Activated B cell treated with CpG ODN at 0.5 μM for 24 hours (primary cell): ENCODE data around the gene PDK2. TPM values are rescaled to one million over a fixed set of nuclear protein-coding genes. Genes with fewer than 3 reads are reported as not detected.

Experiments
- ATAC-seq: fragments of 200-7000 bp; cut with Tn5 transposase; one replicate; pipeline ENCODE4 v1.10.0; 2021; ENCODE audit warnings: low read depth, mild to moderate bottlenecking, moderate library complexity
- CTCF ChIA-PET: fragments of 350-600 bp; sonication (Branson Sonifier 250); formaldehyde crosslinking; loops from one replicate; lab custom pipeline; 2021; ENCODE audit warnings: antibody characterized with exemption; lab: Charles Lee
- POLR2A ChIA-PET: fragments of 350-600 bp; sonication (Branson Sonifier 250); formaldehyde crosslinking; loops from one replicate; lab custom pipeline; 2021; ENCODE audit warnings: antibody characterized with exemption; lab: Charles Lee
- DNase-seq: peaks from one replicate; pipeline ENCODE4 v3.0.0; 2022
- H3K27ac Mint-ChIP-seq: one replicate; pipeline ENCODE4 v1.8.0; 2020; ENCODE audit warnings: mixed read lengths
- H3K27me3 Mint-ChIP-seq: one replicate; pipeline ENCODE4 v1.8.0; 2021; ENCODE audit warnings: mixed read lengths
- H3K36me3 Mint-ChIP-seq: one replicate; pipeline ENCODE4 v1.8.0; 2021; ENCODE audit warnings: low read depth, mixed read lengths
- H3K4me1 Mint-ChIP-seq: one replicate; pipeline ENCODE4 v1.8.0; 2021; ENCODE audit warnings: mixed read lengths
- H3K4me3 Mint-ChIP-seq: one replicate; pipeline ENCODE4 v1.8.0; 2020; ENCODE audit warnings: mild to moderate bottlenecking, mixed read lengths
- H3K9me3 Mint-ChIP-seq: one replicate; pipeline ENCODE4 v1.8.0; 2020; ENCODE audit warnings: mixed read lengths
- intact Hi-C: fragments of 100-400 bp; cut with micrococcal nuclease; formaldehyde crosslinking; loops from one replicate; pipeline ENCODE4 v1.15.1; 2024
- total RNA-seq: library from RNA; stranded (reverse); gene quantifications from 2 replicates; pipeline ENCODE4 v1.2.3, GENCODE V29; 2022
- TF ChIP-seq, protein P1 (sequence below): fragments of 200-600 bp; IDR thresholded peaks from one replicate; pipeline ENCODE4 v1.8.0; 2022; ENCODE audit warnings: antibody characterized with exemption, mild to moderate bottlenecking

The PDK2 gene
- total RNA-seq, 1 donor from 2014 or later, result 15.9 TPM

DNA sequence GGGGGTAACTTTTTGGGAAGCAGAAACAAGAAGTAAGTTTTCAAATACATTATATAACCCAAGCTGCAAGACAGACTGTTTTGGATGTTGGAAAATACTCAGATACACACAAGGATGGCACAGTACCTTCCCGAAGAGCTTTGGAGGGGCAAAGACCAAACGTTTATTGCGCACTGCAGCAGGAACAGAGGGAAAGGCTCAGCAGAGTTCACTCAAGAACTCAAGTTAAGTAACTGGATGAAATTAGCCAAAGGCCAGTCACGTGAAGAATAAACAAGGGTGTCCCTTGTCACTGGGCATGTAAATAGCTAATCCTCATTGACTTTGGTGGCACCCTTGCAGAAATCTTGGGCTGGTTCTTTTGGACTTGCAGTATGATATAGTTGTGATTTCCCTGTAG is 2.8 kb downstream of the PDK2 start:
- ChIA-PET CTCF (interaction anchor here (0.8 to 1.8 kb wide), 4 partner anchors 10 to 201 kb away, joined by 3 to 5 read pairs (median 5); no protein-coding TSS in a partner anchor), POLR2A (no interaction called here)
- peaks cover 28% of the 10 kb centered on the region for H3K4me1 Mint-ChIP-seq
- no peak overlapping the region for H3K4me3 Mint-ChIP-seq
- no peaks in the 10 kb centered on the region for H3K9me3 Mint-ChIP-seq
- DNase-seq (no peak), ATAC-seq (no peak)
- H3K36me3 Mint-ChIP-seq, result peaks cover 42% of the 10 kb centered on the region
- H3K27ac Mint-ChIP-seq, result no peak overlapping the region
- TF ChIP-seq, protein P1, sequence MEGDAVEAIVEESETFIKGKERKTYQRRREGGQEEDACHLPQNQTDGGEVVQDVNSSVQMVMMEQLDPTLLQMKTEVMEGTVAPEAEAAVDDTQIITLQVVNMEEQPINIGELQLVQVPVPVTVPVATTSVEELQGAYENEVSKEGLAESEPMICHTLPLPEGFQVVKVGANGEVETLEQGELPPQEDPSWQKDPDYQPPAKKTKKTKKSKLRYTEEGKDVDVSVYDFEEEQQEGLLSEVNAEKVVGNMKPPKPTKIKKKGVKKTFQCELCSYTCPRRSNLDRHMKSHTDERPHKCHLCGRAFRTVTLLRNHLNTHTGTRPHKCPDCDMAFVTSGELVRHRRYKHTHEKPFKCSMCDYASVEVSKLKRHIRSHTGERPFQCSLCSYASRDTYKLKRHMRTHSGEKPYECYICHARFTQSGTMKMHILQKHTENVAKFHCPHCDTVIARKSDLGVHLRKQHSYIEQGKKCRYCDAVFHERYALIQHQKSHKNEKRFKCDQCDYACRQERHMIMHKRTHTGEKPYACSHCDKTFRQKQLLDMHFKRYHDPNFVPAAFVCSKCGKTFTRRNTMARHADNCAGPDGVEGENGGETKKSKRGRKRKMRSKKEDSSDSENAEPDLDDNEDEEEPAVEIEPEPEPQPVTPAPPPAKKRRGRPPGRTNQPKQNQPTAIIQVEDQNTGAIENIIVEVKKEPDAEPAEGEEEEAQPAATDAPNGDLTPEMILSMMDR, result no peak
- intact Hi-C loops, result loop anchor here (10.0 kb wide), 1 partner anchor 423 kb away; the partner anchor contains the start of gene SPOP
- H3K27me3 Mint-ChIP-seq, result no peaks in the 10 kb centered on the region

DNA sequence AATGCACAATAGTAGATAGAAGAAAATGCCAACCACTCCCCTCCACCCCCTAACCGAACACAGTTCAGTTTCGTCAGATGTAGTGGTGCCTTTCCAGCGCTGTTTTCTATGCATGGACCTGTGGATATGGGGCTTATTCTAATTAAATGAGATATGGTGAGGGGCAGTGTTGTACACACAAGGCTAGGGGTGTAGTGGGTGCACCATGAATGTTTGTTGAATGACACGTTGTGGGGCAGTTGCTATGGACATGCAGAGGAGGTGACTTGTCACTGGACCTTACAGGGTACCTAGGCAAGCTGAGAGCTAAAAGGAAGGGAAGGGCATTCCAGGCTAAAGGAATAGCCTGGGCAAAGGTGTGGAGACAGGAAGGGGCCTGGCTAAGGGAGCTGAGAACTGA is 3.4 kb downstream of the PDK2 start:
- Mint-ChIP-seq H3K27me3 (no peaks in the 10 kb centered on the region), H3K4me3 (no peak overlapping the region), H3K4me1 (peaks cover 28% of the 10 kb centered on the region), H3K27ac (no peak overlapping the region), H3K9me3 (no peaks in the 10 kb centered on the region), H3K36me3 (peaks cover 42% of the 10 kb centered on the region)
- ATAC-seq (no peak), DNase-seq (no peak)
- intact Hi-C loops, result loop anchor here (10.0 kb wide), 1 partner anchor 424 kb away; the partner anchor contains the start of gene SPOP
- POLR2A ChIA-PET, result no interaction called here
- CTCF ChIA-PET, result interaction anchor here (0.8 to 1.1 kb wide), 2 partner anchors 11 to 63 kb away, joined by 5 read pairs; no protein-coding TSS in a partner anchor
- TF ChIP-seq, protein P1, result no peak

GRCh38 chr17:50099003-50099402 is 3.9 kb downstream of the PDK2 start:
- H3K27me3 Mint-ChIP-seq, result no peaks in the 10 kb centered on the region
- intact Hi-C loops, result loop anchor here (10.0 kb wide), 1 partner anchor 424 kb away; the partner anchor contains the start of gene SPOP

DNA sequence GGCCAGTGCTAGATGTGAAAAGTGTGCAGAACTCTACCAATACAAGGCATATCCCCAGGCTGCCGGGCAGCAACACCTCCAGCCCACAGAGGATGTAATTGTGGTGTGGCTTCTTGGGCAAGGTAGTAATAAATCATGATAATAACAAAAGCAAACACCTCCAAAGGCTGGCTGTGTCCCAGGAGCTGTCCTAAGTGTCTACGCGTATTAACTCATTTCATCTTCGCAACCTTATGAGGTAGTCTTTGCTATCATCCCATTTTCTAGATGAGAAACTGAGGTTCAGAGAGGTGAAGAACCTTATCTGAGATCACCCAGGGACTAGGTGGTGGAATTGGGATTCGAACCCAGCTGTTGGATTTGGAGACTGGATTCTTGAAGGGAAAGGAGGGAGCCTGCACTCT is 5.3 kb downstream of the PDK2 start:
- Mint-ChIP-seq H3K4me1 (peaks cover 14% of the 10 kb centered on the region), H3K9me3 (no peaks in the 10 kb centered on the region), H3K27ac (no peak overlapping the region), H3K27me3 (no peaks in the 10 kb centered on the region), H3K36me3 (peaks cover 36% of the 10 kb centered on the region), H3K4me3 (no peak overlapping the region)
- ATAC-seq, result no peak
- ChIA-PET POLR2A (no interaction called here), CTCF (interaction anchor here (0.8 to 0.9 kb wide), 2 partner anchors 13 to 69 kb away, joined by 3 read pairs; no protein-coding TSS in a partner anchor)
- intact Hi-C loops, result no loop called here
- TF ChIP-seq, protein P1, result no peak
- no peak for DNase-seq

More at GRCh38 chr17:50099003-50099402, 3.9 kb downstream of the PDK2 start:
- DNase-seq (no peak), ATAC-seq (no peak)
- no peaks in the 10 kb centered on the region for H3K9me3 Mint-ChIP-seq
- peaks cover 42% of the 10 kb centered on the region for H3K36me3 Mint-ChIP-seq
- CTCF ChIA-PET, result interaction anchor here (0.8 kb wide), 1 partner anchor 12 kb away, joined by 5 read pairs; no protein-coding TSS in a partner anchor
- no peak overlapping the region for H3K27ac Mint-ChIP-seq
- H3K4me1 Mint-ChIP-seq, result peaks cover 28% of the 10 kb centered on the region
- TF ChIP-seq, protein P1, result no peak
- H3K4me3 Mint-ChIP-seq, result no peak overlapping the region
- POLR2A ChIA-PET, result no interaction called here

- no peak for ATAC-seq
- POLR2A ChIA-PET, result no interaction called here
- TF ChIP-seq, protein P1, result no peak
Measured at GRCh38 chr17:50100921-50101345, 5.8 kb downstream of the PDK2 start.

More at GRCh38 chr17:50100921-50101345, 5.8 kb downstream of the PDK2 start:
- no peak overlapping the region for H3K27ac Mint-ChIP-seq
- CTCF ChIA-PET, result no interaction called here
- no peak overlapping the region for H3K4me3 Mint-ChIP-seq
- DNase-seq, result no peak
- H3K27me3 Mint-ChIP-seq, result no peaks in the 10 kb centered on the region
- peaks cover 39% of the 10 kb centered on the region for H3K36me3 Mint-ChIP-seq
- H3K9me3 Mint-ChIP-seq, result no peaks in the 10 kb centered on the region
- H3K4me1 Mint-ChIP-seq, result peaks cover 9% of the 10 kb centered on the region
- intact Hi-C loops, result no loop called here
